Central memory CD8-positive, alpha-beta T cell (primary cell): ENCODE measurements around the gene SLMAP.
"Not testable (repeated sequence)": the region's sequence is repeated elsewhere in the genome, so short reads cannot be mapped to it uniquely, and the experiment has no call there.

Experiments
- ATAC-seq: fragments of 150-1000 bp; cut with Tn5 transposase; replicated peaks from 2 replicates; pipeline ENCODE4 v1.10.0; 2022; ENCODE audit warnings: mild to moderate bottlenecking, moderate FRiP score, moderate number of reproducible peaks; ENCODE audit not compliant: poor library complexity, severe bottlenecking; ENCODE audit errors: extremely low read depth
- DNase-seq, 2 donors: peaks; one replicate each; pipeline ENCODE4 v3.0.0; 2021; ENCODE audit warnings: low spot score in 2 of 2
- H3K27ac Mint-ChIP-seq: one replicate; pipeline ENCODE4 v1.8.0; 2022; ENCODE audit warnings: low read depth, mild to moderate bottlenecking, moderate library complexity, mixed read lengths
- H3K27me3 Mint-ChIP-seq: one replicate; pipeline ENCODE4 v1.8.0; 2022; ENCODE audit warnings: mixed read lengths
- H3K36me3 Mint-ChIP-seq: one replicate; pipeline ENCODE4 v1.8.0; 2022; ENCODE audit warnings: mild to moderate bottlenecking, moderate library complexity, mixed read lengths; ENCODE audit not compliant: insufficient read depth
- H3K4me1 Mint-ChIP-seq: one replicate; pipeline ENCODE4 v1.8.0; 2022; ENCODE audit warnings: mixed read lengths
- H3K4me3 Mint-ChIP-seq: one replicate; pipeline ENCODE4 v1.8.0; 2022; ENCODE audit warnings: mild to moderate bottlenecking, moderate library complexity, mixed read lengths
- H3K9me3 Mint-ChIP-seq: one replicate; pipeline ENCODE4 v1.8.0; 2022; ENCODE audit warnings: mixed read lengths

SLMAP gene

GRCh38 chr3:57855943-57856342, 99.8 kb downstream of the SLMAP start:
- no peak for DNase-seq
- Mint-ChIP-seq H3K4me3 (no peak overlapping the region), H3K27me3 (no peaks in the 10 kb centered on the region), H3K27ac (no peak overlapping the region), H3K36me3 (peaks cover 11% of the 10 kb centered on the region), H3K9me3 (no peaks in the 10 kb centered on the region), H3K4me1 (no peaks in the 10 kb centered on the region)
- no peak for ATAC-seq

GRCh38 chr3:57856675-57857074, 100.6 kb downstream of the SLMAP start:
- ATAC-seq: no peak
- peaks cover 12% of the 10 kb centered on the region for H3K36me3 Mint-ChIP-seq
- no peak overlapping the region for H3K4me3 Mint-ChIP-seq
- no peak for DNase-seq
- no peak overlapping the region for H3K27ac Mint-ChIP-seq
- H3K9me3 Mint-ChIP-seq: no peaks in the 10 kb centered on the region
- H3K4me1 Mint-ChIP-seq: no peaks in the 10 kb centered on the region
- H3K27me3 Mint-ChIP-seq: no peaks in the 10 kb centered on the region

GRCh38 chr3:57862894-57863293, 106.8 kb downstream of the SLMAP start:
- Mint-ChIP-seq H3K36me3 (peaks cover 31% of the 10 kb centered on the region), H3K4me1 (no peaks in the 10 kb centered on the region), H3K4me3 (no peak overlapping the region), H3K27ac (no peak overlapping the region), H3K9me3 (no peaks in the 10 kb centered on the region), H3K27me3 (no peaks in the 10 kb centered on the region)
- ATAC-seq (no peak), DNase-seq (no peak)

GRCh38 chr3:57863380-57863779, 107.3 kb downstream of the SLMAP start:
- ATAC-seq (no peak), DNase-seq (no peak)
- Mint-ChIP-seq H3K9me3 (no peaks in the 10 kb centered on the region), H3K4me1 (no peaks in the 10 kb centered on the region), H3K27me3 (no peaks in the 10 kb centered on the region), H3K36me3 (peaks cover 30% of the 10 kb centered on the region), H3K4me3 (no peak overlapping the region), H3K27ac (no peak overlapping the region)

- no peak for ATAC-seq
- no peak overlapping the region for H3K27ac Mint-ChIP-seq
- peaks cover 31% of the 10 kb centered on the region for H3K36me3 Mint-ChIP-seq
- no peaks in the 10 kb centered on the region for H3K9me3 Mint-ChIP-seq
- no peaks in the 10 kb centered on the region for H3K4me1 Mint-ChIP-seq
- no peak for DNase-seq
- no peaks in the 10 kb centered on the region for H3K27me3 Mint-ChIP-seq
- H3K4me3 Mint-ChIP-seq: no peak overlapping the region
Observed at GRCh38 chr3:57864853-57865252, 108.7 kb downstream of the SLMAP start.

- not testable (repeated sequence) for ATAC-seq, H3K4me3 Mint-ChIP-seq, H3K27ac Mint-ChIP-seq, H3K27me3 Mint-ChIP-seq, H3K4me1 Mint-ChIP-seq, DNase-seq, H3K9me3 Mint-ChIP-seq
- peaks cover 18% of the 10 kb centered on the region for H3K36me3 Mint-ChIP-seq
Observed at GRCh38 chr3:57869110-57869509, 113.0 kb downstream of the SLMAP start.

- Mint-ChIP-seq H3K9me3 (no peaks in the 10 kb centered on the region), H3K36me3 (peaks cover 9% of the 10 kb centered on the region), H3K27me3 (no peaks in the 10 kb centered on the region), H3K4me3 (no peak overlapping the region), H3K27ac (no peak overlapping the region), H3K4me1 (no peaks in the 10 kb centered on the region)
- DNase-seq (no peak), ATAC-seq (no peak)
Observed at GRCh38 chr3:57872606-57873005, 116.5 kb downstream of the SLMAP start.

- DNase-seq: no peak
- H3K4me1 Mint-ChIP-seq: no peaks in the 10 kb centered on the region
- H3K27me3 Mint-ChIP-seq: no peaks in the 10 kb centered on the region
- no peak overlapping the region for H3K4me3 Mint-ChIP-seq
- no peak overlapping the region for H3K27ac Mint-ChIP-seq
- H3K36me3 Mint-ChIP-seq: peaks cover 4% of the 10 kb centered on the region
- H3K9me3 Mint-ChIP-seq: no peaks in the 10 kb centered on the region
- ATAC-seq: no peak
Observed at GRCh38 chr3:57876632-57877031, 120.5 kb downstream of the SLMAP start.

GRCh38 chr3:57877116-57877515, 121.0 kb downstream of the SLMAP start:
- no peak for DNase-seq
- Mint-ChIP-seq H3K27ac (no peak overlapping the region), H3K36me3 (peaks cover 3% of the 10 kb centered on the region)

GRCh38 chr3:57884436-57884835, 128.3 kb downstream of the SLMAP start:
- not testable (repeated sequence) for ATAC-seq, H3K4me3 Mint-ChIP-seq, H3K27me3 Mint-ChIP-seq, H3K27ac Mint-ChIP-seq, H3K4me1 Mint-ChIP-seq, H3K9me3 Mint-ChIP-seq, DNase-seq
- H3K36me3 Mint-ChIP-seq: peaks cover 20% of the 10 kb centered on the region

More at GRCh38 chr3:57877116-57877515, 121.0 kb downstream of the SLMAP start:
- Mint-ChIP-seq H3K4me1 (no peaks in the 10 kb centered on the region), H3K4me3 (no peak overlapping the region), H3K9me3 (no peaks in the 10 kb centered on the region), H3K27me3 (no peaks in the 10 kb centered on the region)
- no peak for ATAC-seq

GRCh38 chr3:57889807-57890206, 133.7 kb downstream of the SLMAP start:
- ATAC-seq: no peak
- Mint-ChIP-seq H3K36me3 (peaks cover 19% of the 10 kb centered on the region), H3K27ac (no peak overlapping the region), H3K4me1 (no peaks in the 10 kb centered on the region), H3K9me3 (no peaks in the 10 kb centered on the region), H3K27me3 (no peaks in the 10 kb centered on the region), H3K4me3 (no peak overlapping the region)
- no peak for DNase-seq

GRCh38 chr3:57890874-57891273, 134.8 kb downstream of the SLMAP start:
- Mint-ChIP-seq H3K4me3 (no peak overlapping the region), H3K27me3 (no peaks in the 10 kb centered on the region), H3K36me3 (peaks cover 15% of the 10 kb centered on the region), H3K27ac (no peak overlapping the region), H3K9me3 (no peaks in the 10 kb centered on the region), H3K4me1 (no peaks in the 10 kb centered on the region)
- no peak for DNase-seq
- no peak for ATAC-seq

- DNase-seq: no peak
- H3K9me3 Mint-ChIP-seq: no peaks in the 10 kb centered on the region
- H3K27me3 Mint-ChIP-seq: no peaks in the 10 kb centered on the region
- H3K4me3 Mint-ChIP-seq: no peak overlapping the region
- peaks cover 18% of the 10 kb centered on the region for H3K36me3 Mint-ChIP-seq
- H3K4me1 Mint-ChIP-seq: no peaks in the 10 kb centered on the region
- H3K27ac Mint-ChIP-seq: no peak overlapping the region
- no peak for ATAC-seq
Observed at GRCh38 chr3:57892423-57892822, 136.3 kb downstream of the SLMAP start.

GRCh38 chr3:57893156-57893555, 137.0 kb downstream of the SLMAP start:
- no peaks in the 10 kb centered on the region for H3K9me3 Mint-ChIP-seq
- H3K27ac Mint-ChIP-seq: no peak overlapping the region
- no peaks in the 10 kb centered on the region for H3K27me3 Mint-ChIP-seq
- H3K4me1 Mint-ChIP-seq: no peaks in the 10 kb centered on the region
- no peak overlapping the region for H3K4me3 Mint-ChIP-seq
- ATAC-seq (no peak), DNase-seq (no peak)
- H3K36me3 Mint-ChIP-seq: peaks cover 15% of the 10 kb centered on the region
